T-helper 2 cell treated with Interferon-gamma antibody and Interleukin-4, amounts not matched to agents 5 μg/mL and 100 μg/mL, for 36 hours (primary cell): ENCODE data around the gene IL10RA.
A peak's percentile ranks its signal among the peaks of the same experiment; 100 is the strongest.
"Not testable (repeated sequence)": the region's sequence is repeated elsewhere in the genome, so short reads cannot be mapped to it uniquely, and the experiment has no call there.

ENCODE experiments used
- DNase-seq: peaks from one replicate; pipeline ENCODE4 v3.0.0; 2021; ENCODE audit warnings: low spot score
- H3K27ac Mint-ChIP-seq: one replicate; pipeline ENCODE4 v1.8.0; 2021; ENCODE audit warnings: mild to moderate bottlenecking, mixed read lengths
- H3K27me3 Mint-ChIP-seq: one replicate; pipeline ENCODE4 v1.8.0; 2021; ENCODE audit warnings: low read depth, mixed read lengths
- H3K36me3 Mint-ChIP-seq: one replicate; pipeline ENCODE4 v1.8.0; 2021; ENCODE audit warnings: low read depth, mixed read lengths
- H3K4me1 Mint-ChIP-seq: one replicate; pipeline ENCODE4 v1.8.0; 2021; ENCODE audit warnings: low read depth, mixed read lengths
- H3K4me3 Mint-ChIP-seq: one replicate; pipeline ENCODE4 v1.8.0; 2022; ENCODE audit warnings: mild to moderate bottlenecking, moderate library complexity, mixed read lengths
- H3K9me3 Mint-ChIP-seq: one replicate; pipeline ENCODE4 v1.8.0; 2021; ENCODE audit warnings: mixed read lengths

The IL10RA gene

DNA sequence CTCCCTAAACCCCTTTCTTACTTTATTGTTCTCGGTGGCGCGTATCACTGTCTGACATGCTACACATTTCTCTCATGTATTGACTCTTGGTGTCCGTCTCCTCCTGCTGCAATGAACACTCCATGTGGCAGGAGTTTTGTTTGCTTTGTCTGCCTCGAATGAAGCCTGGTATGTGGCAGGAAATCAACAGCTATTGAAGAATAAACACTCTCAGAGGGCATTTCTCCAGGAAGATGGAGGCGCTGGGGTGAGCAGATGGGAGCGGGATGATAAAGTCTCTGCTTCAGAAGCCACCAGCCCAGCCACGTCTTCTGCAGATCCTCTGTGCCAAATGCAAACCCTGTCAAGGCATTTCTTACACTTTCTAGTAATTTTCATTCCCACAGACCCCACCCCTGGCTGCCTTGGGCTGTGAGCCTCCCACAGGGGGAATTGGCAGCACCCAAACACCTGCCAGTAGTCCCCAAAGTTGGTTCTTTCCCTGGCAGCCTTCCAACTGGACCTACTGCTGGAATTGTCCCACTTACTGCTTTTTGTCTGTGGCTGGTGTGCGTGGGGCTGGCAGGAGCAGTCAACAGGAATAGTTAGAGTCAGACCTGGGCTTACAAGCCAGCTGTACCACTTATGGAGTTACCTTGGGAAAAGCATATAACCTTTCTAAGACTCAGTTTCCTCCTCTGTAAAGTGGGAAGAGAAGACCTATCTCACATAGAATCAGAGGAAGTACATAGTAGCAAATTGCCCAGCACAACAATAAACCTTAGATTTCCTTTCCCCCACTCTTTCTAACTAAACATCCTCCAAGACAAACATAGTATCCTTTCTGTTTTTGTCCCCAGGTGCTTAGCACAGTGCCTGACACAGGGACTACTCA, 13.3 kb upstream of the IL10RA start:
- Mint-ChIP-seq H3K27ac (peak overlapping the region; percentile 38), H3K9me3 (peaks cover 3% of the 10 kb centered on the region), H3K4me3 (peak overlapping the region; percentile 49), H3K36me3 (peaks cover 42% of the 10 kb centered on the region), H3K4me1 (peaks cover 79% of the 10 kb centered on the region), H3K27me3 (no peaks in the 10 kb centered on the region)
- no peak for DNase-seq

DNA sequence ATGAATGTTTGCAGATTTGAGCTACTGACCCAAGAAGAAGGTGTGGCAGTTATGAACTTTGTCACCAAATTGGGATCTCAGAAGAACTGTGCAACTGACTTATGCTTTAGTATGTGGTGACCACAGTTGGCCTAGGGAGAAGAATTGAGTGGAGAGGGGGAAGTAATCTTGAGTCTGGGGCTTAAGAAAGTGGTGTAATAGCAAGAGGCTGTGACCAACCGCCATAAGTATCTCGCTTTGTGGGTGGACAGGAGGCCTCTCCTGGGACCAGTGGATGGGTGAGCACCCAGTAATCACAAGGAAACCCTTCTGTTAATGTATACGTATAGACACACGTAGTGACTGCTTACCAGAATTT, 12.7 kb upstream of the IL10RA start:
- no peaks in the 10 kb centered on the region for H3K27me3 Mint-ChIP-seq
- peak overlapping the region; percentile 38 for H3K27ac Mint-ChIP-seq
- peak overlapping the region; percentile 49 for H3K4me3 Mint-ChIP-seq

DNA sequence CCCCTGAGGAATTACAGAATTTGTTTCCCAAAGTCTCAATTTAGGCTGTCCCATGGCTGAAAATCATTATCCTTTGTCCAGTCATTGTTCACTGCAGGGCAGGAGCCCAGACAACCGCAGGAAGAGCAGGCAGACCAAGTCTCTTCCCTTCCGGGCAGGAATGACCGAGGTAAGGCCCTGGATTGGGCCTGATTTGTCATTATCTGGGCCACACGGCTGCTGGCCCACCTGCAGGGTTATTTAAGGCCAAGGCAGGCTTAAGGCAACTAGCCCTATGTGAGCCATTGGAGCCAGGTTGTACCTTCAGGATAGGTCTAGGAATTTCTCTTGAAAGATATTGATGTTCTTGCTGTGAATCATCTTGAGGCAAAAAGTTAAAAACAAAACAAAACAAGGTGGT, 9.7 kb upstream of the IL10RA start:
- Mint-ChIP-seq H3K9me3 (peaks cover 6% of the 10 kb centered on the region), H3K4me1 (peaks cover 68% of the 10 kb centered on the region), H3K27me3 (no peaks in the 10 kb centered on the region), H3K4me3 (no peak overlapping the region), H3K36me3 (peaks cover 50% of the 10 kb centered on the region), H3K27ac (peak overlapping the region; percentile 63)
- no peak for DNase-seq

More for the DNA sequence above, 12.7 kb upstream of the IL10RA start:
- H3K4me1 Mint-ChIP-seq, result peaks cover 79% of the 10 kb centered on the region
- H3K36me3 Mint-ChIP-seq, result peaks cover 44% of the 10 kb centered on the region
- peaks cover 6% of the 10 kb centered on the region for H3K9me3 Mint-ChIP-seq
- no peak for DNase-seq

DNA sequence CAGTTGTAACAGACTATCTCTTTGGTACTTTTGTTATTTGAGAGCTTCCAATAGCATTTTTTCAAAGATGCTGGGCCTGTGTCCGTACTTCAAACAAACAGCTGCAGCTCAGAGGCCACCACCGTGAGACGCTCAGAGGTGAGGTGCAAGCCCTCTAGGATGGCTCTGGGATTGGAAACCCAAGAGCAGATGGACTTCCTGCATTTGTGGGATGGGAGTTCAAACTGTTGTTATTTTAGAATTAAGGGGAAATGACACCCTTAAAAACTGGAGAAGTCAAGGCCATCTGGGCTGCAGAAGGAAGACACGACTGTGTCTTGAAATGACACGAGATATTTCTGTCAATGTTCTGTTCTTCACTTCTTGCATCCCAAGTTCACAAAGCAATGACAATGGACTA, 9.2 kb upstream of the IL10RA start:
- H3K27me3 Mint-ChIP-seq, result no peaks in the 10 kb centered on the region
- H3K4me1 Mint-ChIP-seq, result peaks cover 70% of the 10 kb centered on the region
- H3K36me3 Mint-ChIP-seq, result peaks cover 55% of the 10 kb centered on the region
- H3K9me3 Mint-ChIP-seq, result peaks cover 6% of the 10 kb centered on the region
- no peak for DNase-seq
- H3K27ac Mint-ChIP-seq, result peak overlapping the region; percentile 63
- H3K4me3 Mint-ChIP-seq, result peak overlapping the region; percentile 30

DNA sequence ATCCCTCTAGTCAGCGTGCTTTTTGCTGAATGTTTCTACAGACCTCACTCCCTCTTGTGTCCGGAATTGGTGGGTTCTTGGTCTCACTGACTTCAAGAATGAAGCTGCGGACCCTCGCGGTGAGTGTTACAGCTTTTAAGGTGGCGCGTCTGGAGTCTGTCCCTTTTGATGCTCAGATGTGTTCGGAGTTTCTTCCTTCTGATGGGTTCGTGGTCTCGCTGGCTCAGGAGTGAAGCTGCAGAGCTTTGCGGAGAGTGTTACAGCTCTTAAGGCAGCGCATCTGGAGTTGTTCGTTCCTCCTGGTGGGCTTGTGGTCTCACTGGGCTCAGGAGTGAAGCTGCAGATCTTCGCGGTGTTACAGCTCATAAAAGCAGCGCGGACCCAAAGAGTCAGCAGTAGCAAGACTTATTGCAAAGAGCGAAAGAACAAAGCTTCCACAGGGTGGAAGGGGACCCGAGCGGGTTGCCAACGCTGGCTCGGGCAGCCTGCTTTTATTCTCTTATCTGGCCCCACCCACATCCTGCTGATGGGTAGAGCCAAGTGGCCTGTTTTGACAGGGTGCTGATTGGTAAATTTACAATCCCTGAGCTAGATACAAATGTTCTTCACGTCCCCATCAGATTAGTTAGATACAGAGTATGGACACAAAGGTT, 8.5 kb upstream of the IL10RA start:
- H3K27me3 Mint-ChIP-seq, DNase-seq, H3K9me3 Mint-ChIP-seq: not testable (repeated sequence)
- Mint-ChIP-seq H3K4me1 (peaks cover 65% of the 10 kb centered on the region), H3K4me3 (peak overlapping the region; percentile 74), H3K36me3 (peaks cover 52% of the 10 kb centered on the region), H3K27ac (peak overlapping the region; percentile 79)

DNA sequence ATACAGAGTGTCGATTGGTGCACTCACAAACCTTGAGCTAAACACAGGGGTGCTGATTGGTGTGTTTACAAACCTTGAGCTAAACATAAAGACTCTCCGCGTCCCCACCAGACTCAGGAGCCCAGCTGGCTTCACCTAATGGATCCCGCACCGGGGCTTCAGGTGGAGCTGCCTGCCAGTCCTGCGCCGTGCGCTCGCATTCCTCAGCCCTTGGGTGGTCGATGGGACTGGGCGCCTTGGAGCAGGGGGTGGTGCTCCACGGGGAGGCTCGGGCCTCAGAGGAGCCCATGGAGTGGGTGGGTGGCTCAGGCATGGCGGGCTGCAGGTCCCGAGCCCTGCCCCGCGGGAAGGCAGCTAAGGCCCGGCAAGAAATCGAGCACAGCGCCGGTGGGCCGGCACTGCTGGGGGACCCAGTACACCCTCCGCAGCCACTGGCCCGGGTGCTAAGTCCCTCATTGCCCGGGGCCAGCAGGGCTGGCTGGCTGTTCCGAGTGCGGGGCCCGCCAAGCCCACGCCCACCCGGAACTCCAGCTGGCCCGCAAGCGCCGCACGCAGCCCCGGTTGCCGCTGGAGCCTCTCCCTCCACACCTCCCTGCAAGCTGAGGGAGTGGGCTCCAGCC, 7.8 kb upstream of the IL10RA start:
- peaks cover 65% of the 10 kb centered on the region for H3K4me1 Mint-ChIP-seq
- not testable (repeated sequence) for H3K9me3 Mint-ChIP-seq, DNase-seq, H3K4me3 Mint-ChIP-seq, H3K27me3 Mint-ChIP-seq
- peaks cover 55% of the 10 kb centered on the region for H3K36me3 Mint-ChIP-seq
- H3K27ac Mint-ChIP-seq, result peak overlapping the region; percentile 79

DNA sequence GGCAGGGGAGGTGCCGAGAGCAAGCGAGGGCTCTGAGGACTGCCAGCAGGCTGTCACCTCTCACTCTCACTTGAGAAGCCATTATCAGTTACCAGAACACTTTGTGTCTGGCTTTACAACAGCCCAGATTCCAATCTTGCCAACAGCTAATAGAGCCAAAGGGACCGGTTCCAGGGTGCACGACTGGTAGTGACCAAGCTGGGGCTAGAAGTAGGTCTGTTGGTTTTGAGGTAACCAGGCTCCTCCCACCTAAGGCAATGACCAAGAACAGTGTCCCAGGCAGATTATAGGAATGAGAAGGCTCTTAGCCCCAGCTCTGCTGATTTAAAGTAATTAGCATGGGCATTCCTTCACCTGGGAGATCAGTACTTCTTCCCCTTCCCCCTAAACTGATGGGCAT, 7.2 kb upstream of the IL10RA start:
- no peak for DNase-seq
- Mint-ChIP-seq H3K36me3 (peaks cover 59% of the 10 kb centered on the region), H3K4me3 (peak overlapping the region; percentile 22), H3K27me3 (no peaks in the 10 kb centered on the region), H3K9me3 (peaks cover 6% of the 10 kb centered on the region), H3K4me1 (peaks cover 68% of the 10 kb centered on the region), H3K27ac (peak overlapping the region; percentile 70)

DNA sequence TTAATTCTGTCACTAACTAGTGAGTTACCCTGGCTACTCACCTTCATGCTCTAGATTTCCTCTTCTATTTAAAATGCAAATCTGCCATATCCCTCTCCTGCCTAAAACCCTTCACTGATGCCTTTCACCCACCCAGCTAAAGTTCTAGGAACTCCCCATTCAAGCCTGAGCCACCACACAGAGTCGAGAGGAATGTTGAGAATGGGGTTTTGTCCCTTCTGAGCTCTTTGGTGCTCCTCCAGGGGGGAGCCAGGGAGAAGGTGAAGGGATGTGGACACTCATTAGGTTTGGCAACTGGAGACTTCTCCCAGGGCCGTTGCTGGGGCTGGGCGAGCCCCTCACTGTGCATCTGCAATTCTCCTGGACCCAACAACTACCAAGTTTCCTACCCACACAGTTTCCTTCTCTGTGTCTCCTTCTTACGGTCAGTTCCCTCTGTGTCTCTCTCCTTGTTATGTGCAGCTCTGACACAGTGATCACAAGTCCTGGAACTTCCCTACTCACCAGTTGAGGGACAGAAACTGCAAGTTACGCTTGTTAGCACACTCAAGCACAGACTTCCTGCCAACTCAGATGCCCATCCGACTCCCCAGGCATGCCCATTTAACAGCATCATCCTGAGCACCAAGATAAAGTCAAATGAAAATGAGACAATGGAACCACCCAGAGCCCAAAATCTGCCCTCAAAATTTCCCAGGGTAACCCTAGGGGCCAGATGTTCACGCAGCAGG, 6.5 kb upstream of the IL10RA start:
- no peak for DNase-seq
- Mint-ChIP-seq H3K27me3 (no peaks in the 10 kb centered on the region), H3K4me1 (peaks cover 68% of the 10 kb centered on the region), H3K27ac (peak overlapping the region; percentile 70), H3K9me3 (peaks cover 6% of the 10 kb centered on the region), H3K36me3 (peaks cover 59% of the 10 kb centered on the region), H3K4me3 (peak overlapping the region; percentile 47)

DNA sequence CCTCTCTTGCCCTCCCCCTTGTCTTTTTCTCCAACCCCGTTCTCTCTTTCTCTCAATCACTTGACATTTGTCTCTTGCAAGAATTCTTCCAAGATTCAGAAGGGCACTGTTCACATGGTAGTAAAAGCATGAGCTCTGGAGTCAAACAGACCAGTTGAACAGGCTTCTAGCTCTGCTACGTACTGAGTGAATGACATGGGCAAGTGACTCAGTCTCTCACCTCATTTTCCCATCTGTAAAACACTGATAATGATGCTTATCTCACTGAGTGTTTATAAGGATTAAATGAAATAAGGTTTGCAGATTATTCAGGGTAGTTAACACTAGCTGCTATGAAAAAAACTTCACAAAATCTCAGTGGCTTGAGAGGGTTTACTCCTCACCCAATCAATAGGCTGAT, 5.9 kb upstream of the IL10RA start:
- Mint-ChIP-seq H3K36me3 (peaks cover 65% of the 10 kb centered on the region), H3K27ac (peak overlapping the region; percentile 70), H3K4me1 (peaks cover 71% of the 10 kb centered on the region), H3K27me3 (no peaks in the 10 kb centered on the region), H3K4me3 (no peak overlapping the region), H3K9me3 (peaks cover 6% of the 10 kb centered on the region)
- DNase-seq, result no peak

DNA sequence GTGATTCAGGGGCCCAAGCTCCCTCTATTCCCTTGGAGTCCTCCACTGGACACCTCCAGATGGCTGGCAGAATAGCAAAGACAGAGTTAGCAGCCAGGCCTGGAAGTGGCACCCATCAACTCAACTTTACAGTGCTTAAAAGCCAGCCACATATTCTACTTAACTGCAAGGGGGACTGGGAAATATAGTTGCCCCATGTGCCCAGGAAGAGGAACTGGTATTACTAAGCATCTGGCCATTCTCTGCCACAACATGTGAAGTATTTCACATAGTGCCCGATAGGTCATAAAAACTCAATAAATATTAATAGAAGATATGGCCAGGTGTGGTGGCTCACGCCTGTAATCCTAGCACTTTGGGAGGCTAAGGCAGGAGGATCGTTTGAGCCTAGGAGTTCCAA, 5.5 kb upstream of the IL10RA start:
- H3K4me3 Mint-ChIP-seq, result no peak overlapping the region
- DNase-seq, result no peak
- peaks cover 68% of the 10 kb centered on the region for H3K4me1 Mint-ChIP-seq
- peaks cover 64% of the 10 kb centered on the region for H3K36me3 Mint-ChIP-seq
- no peaks in the 10 kb centered on the region for H3K27me3 Mint-ChIP-seq
- peaks cover 6% of the 10 kb centered on the region for H3K9me3 Mint-ChIP-seq
- no peak overlapping the region for H3K27ac Mint-ChIP-seq

DNA sequence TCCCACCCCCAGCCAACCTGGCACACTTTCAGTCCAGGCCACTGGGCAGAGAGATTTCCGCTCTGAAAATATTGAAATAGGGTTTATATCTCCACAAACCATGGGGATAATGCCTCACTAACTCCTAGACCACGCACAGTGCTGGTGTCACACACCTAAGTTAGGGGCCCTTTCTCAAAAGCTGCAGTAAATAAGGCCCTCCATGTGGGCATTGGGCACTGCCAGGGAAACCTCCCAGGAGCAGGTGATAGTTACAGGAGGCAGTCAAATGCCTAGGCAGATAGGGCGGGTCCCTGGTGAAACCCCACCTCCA, 3.1 kb upstream of the IL10RA start:
- DNase-seq, result no peak
- Mint-ChIP-seq H3K9me3 (no peaks in the 10 kb centered on the region), H3K27me3 (no peaks in the 10 kb centered on the region), H3K27ac (no peak overlapping the region), H3K4me1 (peaks cover 48% of the 10 kb centered on the region), H3K36me3 (peaks cover 62% of the 10 kb centered on the region), H3K4me3 (no peak overlapping the region)

DNA sequence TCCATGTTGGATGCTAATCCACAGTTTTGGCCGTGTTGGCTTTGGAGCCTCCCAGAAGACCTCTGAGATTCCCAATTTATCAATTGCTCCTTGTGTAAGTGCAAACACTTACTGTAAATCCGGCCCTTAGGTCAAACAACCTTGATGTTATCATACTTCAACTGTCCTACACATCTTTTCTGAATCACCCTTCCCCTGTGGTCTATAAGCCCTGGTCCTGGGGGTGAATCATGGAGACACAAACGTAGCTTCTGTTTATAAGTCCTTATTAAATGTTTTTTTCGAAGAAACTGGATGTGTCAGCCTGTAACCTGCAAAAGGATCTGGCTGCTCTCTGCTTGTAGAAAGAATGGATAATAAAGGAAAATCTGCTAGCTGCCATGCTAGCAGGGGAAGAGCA, 1.7 kb upstream of the IL10RA start:
- Mint-ChIP-seq H3K9me3 (no peaks in the 10 kb centered on the region), H3K36me3 (peaks cover 67% of the 10 kb centered on the region)

DNA sequence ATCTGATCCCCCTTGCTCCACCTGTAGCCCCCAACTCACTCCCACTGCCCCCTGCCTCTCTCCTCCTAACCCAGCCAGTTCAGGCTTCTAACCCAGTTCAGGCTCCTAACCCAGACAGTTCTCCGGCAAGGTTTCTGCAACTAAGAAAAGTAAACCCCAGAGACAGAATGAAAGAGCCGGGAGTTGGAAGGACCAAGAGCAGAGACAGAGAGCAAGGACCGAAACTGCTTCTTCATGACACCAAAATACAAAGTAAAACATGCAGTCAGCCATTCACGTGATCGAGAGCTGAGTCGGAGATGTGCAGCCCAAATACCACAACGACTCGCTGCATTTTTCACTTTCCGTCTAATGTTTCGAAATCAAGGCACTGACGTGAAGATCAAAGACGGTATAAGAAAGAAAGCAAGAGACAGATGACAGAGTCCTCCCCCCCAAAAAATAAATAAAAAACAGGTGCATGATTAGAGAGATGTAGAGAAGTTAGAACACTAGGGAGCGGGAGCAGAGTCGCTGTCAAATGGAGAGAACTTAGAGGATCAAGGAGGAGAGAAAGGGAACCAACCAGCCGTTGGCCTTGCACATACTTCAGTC, 884 bp downstream of the IL10RA start:
- Mint-ChIP-seq H3K27ac (peak overlapping the region; percentile 84), H3K4me1 (peaks cover 45% of the 10 kb centered on the region), H3K9me3 (no peaks in the 10 kb centered on the region), H3K27me3 (no peaks in the 10 kb centered on the region), H3K4me3 (peak overlapping the region; percentile 87), H3K36me3 (peaks cover 81% of the 10 kb centered on the region)
- DNase-seq, result peak; percentile 81

More for the DNA sequence above, 1.7 kb upstream of the IL10RA start:
- Mint-ChIP-seq H3K27ac (peak overlapping the region; percentile 84), H3K4me1 (peaks cover 50% of the 10 kb centered on the region), H3K27me3 (no peaks in the 10 kb centered on the region), H3K4me3 (peak overlapping the region; percentile 87)
- no peak for DNase-seq
